Loucy (cell line): ENCODE results near the gene TMEM245.

Experiments used
- CTCF ChIP-seq: fragments of 200-600 bp; sonication (generic); conservative IDR thresholded peaks from 2 replicates; pipeline ENCODE4 v1.5.1; 2014; ENCODE audit warnings: mild to moderate bottlenecking, antibody characterized with exemption, low read length
- EZH2phosphoT487 ChIP-seq: fragments of 200-600 bp; IDR thresholded peaks from 2 replicates; pipeline ENCODE4 v1.6.1; 2018; ENCODE audit warnings: antibody characterized with exemption, mild to moderate bottlenecking, moderate library complexity, borderline replicate concordance

GRCh38 chr9:109162677-109163076, 42.9 kb upstream of the TMEM245 start:
- no peak for TF ChIP-seq CTCF
- TF ChIP-seq EZH2phosphoT487 = no peak
